Sigmoid colon (tissue), 4 donors: ENCODE results near the gene FHOD3.

Source experiments
- CTCF ChIP-seq, 4 experiments: fragments of 450-650 bp in 3 of 4; fragments of 200-600 bp in 1 of 4; IDR thresholded peaks; one replicate each; pipeline ENCODE4 v1.5.1; 2016 to 2019; ENCODE audit warnings: antibody characterized with exemption in 4 of 4, mild to moderate bottlenecking in 3 of 4, moderate library complexity in 2 of 4
- EP300 ChIP-seq, 4 donors: sonication (generic); formaldehyde crosslinking; IDR thresholded peaks; one replicate each; pipeline ENCODE4 v1.6.1; 2017; ENCODE audit warnings: antibody characterized with exemption in 4 of 4

- no peak for TF ChIP-seq EP300 (IDR thresholded peaks at IDR 0.05)
- TF ChIP-seq CTCF (IDR thresholded peaks at IDR 0.05): no peak
These were observed 9.9 kb upstream of the FHOD3 start for GRCh38 chr18:36287653-36288052.
